Measurements from ENCODE around the gene DISC1. TPM values are rescaled to one million over a fixed set of nuclear protein-coding genes. Genes with fewer than 3 reads are reported as not detected.

DISC1 gene
- total and polyA plus RNA-seq, 11 donors, result 0.76 to 12.8 (median 4.3) TPM

GRCh38 chr1:231736464-231736863, 109.9 kb downstream of the DISC1 start:
- H3K27ac ChIP-seq, result no peak overlapping the region
- intact Hi-C loops (cut with DNase I), result no loop called here
- ATAC-seq, result no peak
- H3K4me1 ChIP-seq, result no peaks in the 10 kb centered on the region
- DNase-seq, result no peak
- H3K27me3 ChIP-seq, result no peaks in the 10 kb centered on the region
- no peak for TF ChIP-seq POLR2A (IDR thresholded peaks at IDR 0.05)
- TF ChIP-seq, protein P1, sequence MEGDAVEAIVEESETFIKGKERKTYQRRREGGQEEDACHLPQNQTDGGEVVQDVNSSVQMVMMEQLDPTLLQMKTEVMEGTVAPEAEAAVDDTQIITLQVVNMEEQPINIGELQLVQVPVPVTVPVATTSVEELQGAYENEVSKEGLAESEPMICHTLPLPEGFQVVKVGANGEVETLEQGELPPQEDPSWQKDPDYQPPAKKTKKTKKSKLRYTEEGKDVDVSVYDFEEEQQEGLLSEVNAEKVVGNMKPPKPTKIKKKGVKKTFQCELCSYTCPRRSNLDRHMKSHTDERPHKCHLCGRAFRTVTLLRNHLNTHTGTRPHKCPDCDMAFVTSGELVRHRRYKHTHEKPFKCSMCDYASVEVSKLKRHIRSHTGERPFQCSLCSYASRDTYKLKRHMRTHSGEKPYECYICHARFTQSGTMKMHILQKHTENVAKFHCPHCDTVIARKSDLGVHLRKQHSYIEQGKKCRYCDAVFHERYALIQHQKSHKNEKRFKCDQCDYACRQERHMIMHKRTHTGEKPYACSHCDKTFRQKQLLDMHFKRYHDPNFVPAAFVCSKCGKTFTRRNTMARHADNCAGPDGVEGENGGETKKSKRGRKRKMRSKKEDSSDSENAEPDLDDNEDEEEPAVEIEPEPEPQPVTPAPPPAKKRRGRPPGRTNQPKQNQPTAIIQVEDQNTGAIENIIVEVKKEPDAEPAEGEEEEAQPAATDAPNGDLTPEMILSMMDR (IDR thresholded peaks at IDR 0.05), result no peak
- no peak overlapping the region for H3K4me3 ChIP-seq
- H3K9me3 ChIP-seq, result peaks cover 0 to 9% (median 0%) of the 10 kb centered on the region in 12 donors
- peaks cover 0 to 5% (median 0%) of the 10 kb centered on the region in 9 donors for H3K36me3 ChIP-seq

DNA sequence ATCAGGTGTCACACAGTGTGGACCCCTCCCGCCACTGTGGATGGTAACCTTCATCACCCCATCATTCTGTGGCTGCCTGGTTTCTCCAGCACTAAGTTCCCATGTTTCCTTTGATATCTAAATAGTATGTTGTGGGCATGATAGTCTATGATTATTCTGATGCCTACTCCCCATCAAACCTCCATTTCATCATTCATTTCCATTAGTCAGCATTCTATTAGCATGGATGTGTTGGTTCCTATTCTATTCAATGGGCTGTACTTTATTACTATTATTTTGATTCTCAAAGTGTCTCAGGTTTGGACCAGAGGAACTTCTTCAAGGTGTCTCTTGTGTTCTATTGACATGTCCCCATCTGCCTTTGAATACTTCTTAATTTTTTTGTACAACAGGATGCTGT, 112.0 kb downstream of the DISC1 start:
- H3K9me3 ChIP-seq, result peaks cover 0 to 9% (median 0%) of the 10 kb centered on the region in 12 donors
- DNase-seq (no peak), ATAC-seq (no peak)
- no peak overlapping the region for H3K27ac ChIP-seq
- intact Hi-C loops (cut with DNase I), result no loop called here
- peaks cover 0 to 5% (median 0%) of the 10 kb centered on the region in 9 donors for H3K36me3 ChIP-seq
- no peak overlapping the region for H3K4me3 ChIP-seq
- TF ChIP-seq, protein P1 (IDR thresholded peaks at IDR 0.05), result no peak
- TF ChIP-seq POLR2A (IDR thresholded peaks at IDR 0.05), result no peak
- no peaks in the 10 kb centered on the region for H3K4me1 ChIP-seq
- no peaks in the 10 kb centered on the region for H3K27me3 ChIP-seq
- 83 to 97% (median 95%) methylated on average over 1 of the region's 1 CpG for WGBS, 4 donors

- no peak overlapping the region for H3K4me3 ChIP-seq
- H3K27me3 ChIP-seq, result no peaks in the 10 kb centered on the region
- ATAC-seq (no peak), DNase-seq (no peak)
- H3K9me3 ChIP-seq, result peaks cover 0 to 4% (median 0%) of the 10 kb centered on the region in 12 donors
- H3K27ac ChIP-seq, result no peak overlapping the region
- peaks cover 0 to 5% (median 0%) of the 10 kb centered on the region in 9 donors for H3K36me3 ChIP-seq
- peaks cover 0 to 6% (median 1%) of the 10 kb centered on the region in 12 donors for H3K4me1 ChIP-seq
- no peak for TF ChIP-seq POLR2A (IDR thresholded peaks at IDR 0.05)
- 89 to 91% (median 89%) methylated on average over 4 of the region's 4 CpGs for WGBS, 4 donors
- intact Hi-C loops (cut with DNase I), result no loop called here
These were observed 117.4 kb downstream of the DISC1 start for GRCh38 chr1:231743966-231744365.

- H3K4me1 ChIP-seq, result peaks cover 0 to 13% (median 2%) of the 10 kb centered on the region in 12 donors
- DNase-seq (peak in 1 of 5 donors; percentile 28), ATAC-seq (no peak)
- H3K9me3 ChIP-seq, result peaks cover 0 to 20% (median 11%) of the 10 kb centered on the region in 12 donors
- no peak overlapping the region for H3K27ac ChIP-seq
- intact Hi-C loops (cut with DNase I), result no loop called here
- no peaks in the 10 kb centered on the region for H3K27me3 ChIP-seq
- 60 to 79% (median 63%) methylated on average over 2 of the region's 2 CpGs for WGBS, 4 donors
- no peak overlapping the region for H3K4me3 ChIP-seq
- H3K36me3 ChIP-seq, result peaks cover 0 to 31% (median 6%) of the 10 kb centered on the region in 9 donors
- TF ChIP-seq POLR2A (IDR thresholded peaks at IDR 0.05), result no peak
- TF ChIP-seq, protein P1 (IDR thresholded peaks at IDR 0.05), result no peak
These were observed 122.3 kb downstream of the DISC1 start for GRCh38 chr1:231748760-231749415.
